Mesenchymal stem cell (in vitro differentiated cells and primary cell): Measurements from ENCODE around the gene OSBPL3.

Experiments used
- DNase-seq: peaks from one replicate; pipeline ENCODE4 v3.0.0-alpha.2; 2013
- H2AFZ ChIP-seq: one replicate; pipeline ENCODE4 v1.6.1; 2013; ENCODE audit warnings: low read depth, mild to moderate bottlenecking, control low read depth, inconsistent platforms, low read length, moderate library complexity
- H2AK5ac ChIP-seq: 2 replicates; pipeline ENCODE4 v1.6.1; 2013; ENCODE audit warnings: low read length, moderate library complexity, mild to moderate bottlenecking, inconsistent platforms; ENCODE audit not compliant: severe bottlenecking
- H2BK120ac ChIP-seq: one replicate; pipeline ENCODE4 v1.6.1; 2013; ENCODE audit warnings: low read depth, mild to moderate bottlenecking, inconsistent platforms, low read length, moderate library complexity
- H2BK12ac ChIP-seq, 2 experiments: one replicate each; pipeline ENCODE4 v1.6.1; 2013; ENCODE audit warnings: inconsistent platforms in 2 of 2, low read length in 2 of 2, mild to moderate bottlenecking in 2 of 2, moderate library complexity in 2 of 2, control low read depth in 1 of 2
- H2BK15ac ChIP-seq: one replicate; pipeline ENCODE4 v1.6.1; 2013; ENCODE audit warnings: mild to moderate bottlenecking, low read depth, inconsistent platforms; ENCODE audit not compliant: poor library complexity, severe bottlenecking
- H2BK5ac ChIP-seq: 2 replicates; pipeline ENCODE4 v1.6.1; 2013; ENCODE audit warnings: low read depth, mild to moderate bottlenecking, low read length, control low read depth, inconsistent platforms; ENCODE audit not compliant: poor library complexity, severe bottlenecking
- H3K14ac ChIP-seq, 2 experiments: one replicate each; pipeline ENCODE4 v1.6.1; 2013; ENCODE audit warnings: inconsistent platforms in 2 of 2, low read length in 2 of 2, control low read depth in 1 of 2, mild to moderate bottlenecking in 1 of 2, moderate library complexity in 1 of 2
- H3K18ac ChIP-seq, 2 experiments: one replicate each; pipeline ENCODE4 v1.6.1; 2013; ENCODE audit warnings: inconsistent platforms in 2 of 2, low read length in 2 of 2, control low read depth in 1 of 2, low read depth in 1 of 2, mild to moderate bottlenecking in 1 of 2
- H3K23ac ChIP-seq, 2 experiments: one replicate each; pipeline ENCODE4 v1.6.1; 2013; ENCODE audit warnings: inconsistent platforms in 2 of 2, low read length in 2 of 2, mild to moderate bottlenecking in 2 of 2, moderate library complexity in 2 of 2, control low read depth in 1 of 2
- H3K27ac ChIP-seq: 2 replicates; pipeline ENCODE4 v1.5.1; 2013; ENCODE audit warnings: mild to moderate bottlenecking, moderate library complexity, low read length, control low read depth, inconsistent platforms; ENCODE audit not compliant: poor library complexity, severe bottlenecking
- H3K27me3 ChIP-seq, 2 experiments: 2 replicates each; pipeline versions ENCODE4 v1.6.1 to v1.7.0; 2013; ENCODE audit warnings: low read length in 2 of 2, mild to moderate bottlenecking in 2 of 2, moderate library complexity in 2 of 2, control low read depth in 1 of 2, inconsistent platforms in 1 of 2; ENCODE audit not compliant: control insufficient read depth in 1 of 2, insufficient read depth in 1 of 2
- H3K36me3 ChIP-seq, 2 experiments: 2 replicates each; pipeline versions ENCODE4 v1.6.1 to v1.7.0; 2013; ENCODE audit warnings: low read length in 2 of 2, control low read depth in 1 of 2, inconsistent platforms in 1 of 2, low read depth in 1 of 2, mild to moderate bottlenecking in 1 of 2; ENCODE audit not compliant: insufficient read depth in 2 of 2, control insufficient read depth in 1 of 2
- H3K4ac ChIP-seq, 2 experiments: one replicate each; pipeline ENCODE4 v1.6.1; 2013; ENCODE audit warnings: inconsistent platforms in 2 of 2, low read length in 2 of 2, mild to moderate bottlenecking in 2 of 2, moderate library complexity in 2 of 2, control low read depth in 1 of 2, low read depth in 1 of 2
- H3K4me1 ChIP-seq: 2 replicates; pipeline ENCODE4 v1.6.1; 2013; ENCODE audit warnings: low read depth, low read length, control low read depth; ENCODE audit not compliant: control insufficient read depth, insufficient read depth
- H3K4me2 ChIP-seq: 2 replicates; pipeline ENCODE4 v1.6.1; 2013; ENCODE audit warnings: low read length, mild to moderate bottlenecking, inconsistent platforms; ENCODE audit not compliant: poor library complexity, severe bottlenecking
- H3K4me3 ChIP-seq, 2 experiments: 2 replicates each; pipeline versions ENCODE4 v1.5.1 to v1.7.0; 2013; ENCODE audit warnings: low read length in 2 of 2, mild to moderate bottlenecking in 2 of 2, control low read depth in 1 of 2, low read depth in 1 of 2; ENCODE audit not compliant: insufficient read depth in 1 of 2
- H3K79me1 ChIP-seq: replicated peaks from 2 replicates; pipeline ENCODE4 v1.6.1; 2013; ENCODE audit warnings: mild to moderate bottlenecking, control low read depth, low read length, inconsistent platforms; ENCODE audit not compliant: poor library complexity, severe bottlenecking
- H3K9ac ChIP-seq: 2 replicates; pipeline ENCODE4 v1.7.0; 2013; ENCODE audit warnings: mild to moderate bottlenecking, low read length, moderate library complexity
- H3K9me3 ChIP-seq: 2 replicates; pipeline ENCODE4 v1.7.0; 2013; ENCODE audit warnings: mild to moderate bottlenecking, low read length; ENCODE audit not compliant: control insufficient read depth
- H4K8ac ChIP-seq: one replicate; pipeline ENCODE4 v1.6.1; 2013; ENCODE audit warnings: inconsistent platforms, mild to moderate bottlenecking, low read length, moderate library complexity
- H4K91ac ChIP-seq: one replicate; pipeline ENCODE4 v1.6.1; 2013; ENCODE audit warnings: mild to moderate bottlenecking, low read length, inconsistent platforms
- WGBS: methylation state at CpG from one replicate; pipeline ENCODE4 v1.1.7; 2013; ENCODE audit warnings: mixed read lengths; 5-methylcytosine and 5-hydroxymethylcytosine counted together

The OSBPL3 gene

DNA sequence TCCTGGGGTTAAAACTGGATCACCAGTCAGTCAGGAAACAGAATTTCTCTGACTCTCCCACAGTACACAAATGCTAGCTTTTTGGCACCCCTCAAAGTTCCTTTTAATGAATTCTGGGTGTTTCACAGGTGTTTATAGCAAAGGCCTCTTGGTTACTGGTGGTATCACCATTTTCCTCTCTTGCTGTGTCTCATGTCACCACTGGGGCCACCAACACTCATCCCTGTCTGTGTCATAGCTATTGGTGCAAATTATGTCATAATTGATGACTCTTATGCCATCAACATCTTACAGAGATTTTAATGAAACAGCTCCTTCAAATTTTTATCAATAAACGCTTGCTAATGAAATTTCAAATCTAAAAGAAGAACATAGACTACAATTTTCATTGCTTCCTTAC, 27.7 kb upstream of the OSBPL3 start:
- Histone ChIP-seq H3K9ac (no peak overlapping the region), H2AK5ac (no peak overlapping the region)
- WGBS: 84% methylated on average over 1 of the region's 1 CpG

DNA sequence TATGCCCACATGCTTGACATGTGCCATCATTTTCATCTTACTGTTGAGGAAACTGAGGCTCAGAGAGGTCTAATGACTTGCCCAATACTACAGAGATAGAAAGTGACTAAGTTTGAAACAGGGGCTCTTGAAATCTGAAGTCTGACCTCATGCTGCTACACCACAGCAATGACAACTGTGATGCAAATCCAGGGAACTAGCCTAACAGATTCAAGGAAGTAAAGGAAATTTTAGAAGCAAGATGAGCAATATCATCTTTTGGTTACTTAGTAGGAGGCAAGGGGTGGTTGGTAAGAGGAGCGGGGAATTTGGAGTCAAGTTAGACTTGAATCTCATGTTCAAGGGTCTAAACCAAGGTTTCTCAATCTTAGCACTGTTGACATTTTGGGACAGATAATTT, 26.3 kb upstream of the OSBPL3 start:
- no peak overlapping the region for H2BK120ac ChIP-seq
- no peak overlapping the region for H2AFZ ChIP-seq
- DNase-seq: no peak
- no peaks in the 10 kb centered on the region for H3K27me3 ChIP-seq
- H2BK12ac ChIP-seq: no peak overlapping the region
- H3K36me3 ChIP-seq: no peaks in the 10 kb centered on the region
- H3K18ac ChIP-seq: no peak overlapping the region
- no peak overlapping the region for H2AK5ac ChIP-seq
- H4K91ac ChIP-seq: no peak overlapping the region
- no peaks in the 10 kb centered on the region for H3K79me1 ChIP-seq
- H3K4ac ChIP-seq: no peak overlapping the region
- H3K14ac ChIP-seq: no peak overlapping the region
- no peak overlapping the region for H2BK15ac ChIP-seq
- no peaks in the 10 kb centered on the region for H3K4me1 ChIP-seq
- no peak overlapping the region for H3K4me3 ChIP-seq
- no peak overlapping the region for H3K23ac ChIP-seq
- H3K9ac ChIP-seq: no peak overlapping the region
- H2BK5ac ChIP-seq: no peak overlapping the region
- H4K8ac ChIP-seq: no peak overlapping the region
- 96% methylated on average over 1 of the region's 1 CpG for WGBS
- H3K27ac ChIP-seq: no peak overlapping the region
- H3K9me3 ChIP-seq: no peaks in the 10 kb centered on the region
- H3K4me2 ChIP-seq: no peak overlapping the region

More for the DNA sequence above, 27.7 kb upstream of the OSBPL3 start:
- Histone ChIP-seq H2BK5ac (no peak overlapping the region), H4K8ac (no peak overlapping the region), H3K36me3 (no peaks in the 10 kb centered on the region), H4K91ac (no peak overlapping the region), H3K4me1 (no peaks in the 10 kb centered on the region), H3K79me1 (no peaks in the 10 kb centered on the region), H3K14ac (no peak overlapping the region), H3K23ac (no peak overlapping the region), H3K4me2 (no peak overlapping the region), H3K9me3 (no peaks in the 10 kb centered on the region), H3K27me3 (no peaks in the 10 kb centered on the region), H3K27ac (no peak overlapping the region), H3K4ac (no peak overlapping the region), H3K18ac (no peak overlapping the region), H2BK15ac (no peak overlapping the region), H3K4me3 (no peak overlapping the region), H2BK12ac (no peak overlapping the region), H2AFZ (no peak overlapping the region), H2BK120ac (no peak overlapping the region)
- no peak for DNase-seq

DNA sequence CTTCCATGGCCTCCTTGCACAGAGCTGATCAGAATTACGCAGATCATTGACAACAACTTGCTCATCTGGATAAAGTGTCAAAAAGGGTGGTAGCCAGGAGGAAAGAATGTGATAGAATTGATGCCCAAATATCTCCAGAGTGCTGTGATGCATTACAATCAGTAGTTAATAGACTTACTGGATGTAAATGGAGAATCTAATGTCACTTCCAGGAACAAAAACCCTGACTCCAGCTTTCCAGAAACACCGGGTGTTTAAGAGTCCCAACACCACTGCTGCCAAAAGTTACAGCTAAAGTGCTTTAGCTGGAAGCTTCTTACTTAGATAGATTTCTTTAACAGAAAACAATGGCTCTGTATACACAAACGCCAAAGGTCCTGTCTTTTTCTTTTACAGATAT, 25.7 kb upstream of the OSBPL3 start:
- H3K79me1 ChIP-seq: no peaks in the 10 kb centered on the region
- no peak overlapping the region for H2BK120ac ChIP-seq
- no peak overlapping the region for H4K91ac ChIP-seq
- no peak overlapping the region for H3K4ac ChIP-seq
- peaks cover under 1% of the 10 kb centered on the region for H3K9me3 ChIP-seq
- H2BK15ac ChIP-seq: no peak overlapping the region
- no peak overlapping the region for H2AFZ ChIP-seq
- no peak overlapping the region for H2BK5ac ChIP-seq
- no peaks in the 10 kb centered on the region for H3K36me3 ChIP-seq
- no peak overlapping the region for H4K8ac ChIP-seq
- no peak overlapping the region for H2AK5ac ChIP-seq
- 98% methylated on average over 3 of the region's 3 CpGs for WGBS
- no peak overlapping the region for H3K4me3 ChIP-seq
- H3K9ac ChIP-seq: no peak overlapping the region
- no peak overlapping the region for H3K18ac ChIP-seq
- H3K14ac ChIP-seq: no peak overlapping the region
- no peak for DNase-seq
- no peak overlapping the region for H3K27ac ChIP-seq
- H3K4me2 ChIP-seq: no peak overlapping the region
- H2BK12ac ChIP-seq: no peak overlapping the region
- H3K27me3 ChIP-seq: no peaks in the 10 kb centered on the region
- H3K4me1 ChIP-seq: no peaks in the 10 kb centered on the region
- H3K23ac ChIP-seq: no peak overlapping the region

DNA sequence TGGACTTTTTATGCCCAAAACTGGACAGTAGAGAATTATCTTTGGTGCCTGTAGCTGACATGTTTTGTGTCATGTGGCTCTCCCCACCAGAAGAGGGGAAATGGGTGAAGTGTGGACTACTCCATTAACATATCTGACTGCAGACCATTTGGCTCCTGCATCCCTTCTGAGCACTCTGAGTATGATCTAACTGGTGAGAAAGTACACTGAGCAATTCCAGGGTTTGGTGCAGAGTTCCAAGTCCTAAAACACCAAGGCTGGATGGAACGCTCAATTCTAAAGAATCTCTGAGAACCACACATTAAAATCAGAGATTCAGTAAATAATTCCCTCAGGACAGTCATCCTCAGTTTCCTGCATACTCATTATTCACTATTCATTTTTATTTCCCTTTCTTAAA, 22.8 kb upstream of the OSBPL3 start:
- no peak overlapping the region for H3K4ac ChIP-seq
- H3K4me1 ChIP-seq: no peaks in the 10 kb centered on the region
- no peaks in the 10 kb centered on the region for H3K27me3 ChIP-seq
- no peak overlapping the region for H3K23ac ChIP-seq
- no peak overlapping the region for H2BK12ac ChIP-seq
- H2AFZ ChIP-seq: no peak overlapping the region
- no peak overlapping the region for H3K14ac ChIP-seq
- WGBS: 100% methylated on average over 1 of the region's 1 CpG
- no peak overlapping the region for H3K9ac ChIP-seq
- H3K79me1 ChIP-seq: no peaks in the 10 kb centered on the region
- H2BK5ac ChIP-seq: no peak overlapping the region
- DNase-seq: no peak
- no peak overlapping the region for H2BK120ac ChIP-seq
- H3K18ac ChIP-seq: no peak overlapping the region
- no peaks in the 10 kb centered on the region for H3K36me3 ChIP-seq
- H2AK5ac ChIP-seq: no peak overlapping the region
- H2BK15ac ChIP-seq: no peak overlapping the region
- no peak overlapping the region for H4K8ac ChIP-seq
- no peak overlapping the region for H3K27ac ChIP-seq
- H4K91ac ChIP-seq: no peak overlapping the region
- no peak overlapping the region for H3K4me2 ChIP-seq
- no peak overlapping the region for H3K4me3 ChIP-seq
- peaks cover 3% of the 10 kb centered on the region for H3K9me3 ChIP-seq
